BLaER1 (cell line): ENCODE measurements around the gene ACY1.

Source experiments
- H3K27ac ChIP-seq: shearing (Covaris generic); formaldehyde crosslinking; 2 replicates; pipeline ENCODE4 v1.8.1; 2022
- H3K27me3 ChIP-seq: shearing (Covaris generic); formaldehyde crosslinking; 2 replicates; pipeline ENCODE4 v1.8.1; 2022
- H3K36me3 ChIP-seq: shearing (Covaris generic); formaldehyde crosslinking; 2 replicates; pipeline ENCODE4 v1.8.1; 2022
- H3K4me1 ChIP-seq: shearing (Covaris generic); formaldehyde crosslinking; 2 replicates; pipeline ENCODE4 v1.8.1; 2022
- H3K4me2 ChIP-seq: shearing (Covaris generic); formaldehyde crosslinking; 2 replicates; pipeline ENCODE4 v1.8.1; 2022
- H3K4me3 ChIP-seq: shearing (Covaris generic); formaldehyde crosslinking; 2 replicates; pipeline ENCODE4 v1.8.1; 2022
- H3K9ac ChIP-seq: shearing (Covaris generic); formaldehyde crosslinking; 2 replicates; pipeline ENCODE4 v1.8.1; 2022
- H3K9me3 ChIP-seq: shearing (Covaris generic); formaldehyde crosslinking; 2 replicates; pipeline ENCODE4 v1.8.1; 2022
- H4K20me1 ChIP-seq: shearing (Covaris generic); formaldehyde crosslinking; 2 replicates; pipeline ENCODE4 v1.8.1; 2022
- Cebpa-rat ChIP-seq: shearing (Covaris generic); IDR thresholded peaks from 2 replicates; pipeline ENCODE4 v1.8.1; 2022

Gene ACY1

GRCh38 chr3:51982838-51983577, at the start of gene ACY1:
TSS of gene ACY1 (plus strand) at chr3:51983535. CDS start at chr3:51984065, 530 bp downstream.
- Histone ChIP-seq H3K27ac (peak within 1 kb of the TSS; percentile 88), H3K9ac (peak within 1 kb of the TSS; percentile 84), H3K27me3 (no peaks in the 10 kb centered on the region), H3K9me3 (no peaks in the 10 kb centered on the region), H3K4me1 (peaks cover 44% of the 10 kb centered on the region), H3K36me3 (peaks cover 16% of the 10 kb centered on the region), H3K4me2 (peak within 1 kb of the TSS; percentile 95), H4K20me1 (peaks cover 4% of the 10 kb centered on the region; the same call in 1 of the 2 replicates), H3K4me3 (peak within 1 kb of the TSS; percentile 72)
- TF ChIP-seq Cebpa-rat, result no peak

GRCh38 chr3:51934139-51934850, 49.0 kb upstream of the ACY1 start:
- no peak overlapping the region for H3K4me3 ChIP-seq
- no peak overlapping the region for H3K27ac ChIP-seq
- peaks cover 86% of the 10 kb centered on the region for H3K36me3 ChIP-seq
- no peak overlapping the region for H3K4me2 ChIP-seq
- no peak overlapping the region for H3K9ac ChIP-seq
- TF ChIP-seq Cebpa-rat, result no peak
- no peaks in the 10 kb centered on the region for H3K27me3 ChIP-seq
- H3K9me3 ChIP-seq, result no peaks in the 10 kb centered on the region
- H3K4me1 ChIP-seq, result peaks cover 9% of the 10 kb centered on the region
- H4K20me1 ChIP-seq, result peaks cover 73% of the 10 kb centered on the region

- TF ChIP-seq Cebpa-rat, result no peak
- H3K9me3 ChIP-seq, result no peaks in the 10 kb centered on the region
- no peak overlapping the region for H3K4me2 ChIP-seq
- no peaks in the 10 kb centered on the region for H3K27me3 ChIP-seq
- peaks cover 73% of the 10 kb centered on the region for H4K20me1 ChIP-seq
- H3K4me3 ChIP-seq, result no peak overlapping the region
- H3K36me3 ChIP-seq, result peaks cover 88% of the 10 kb centered on the region
- H3K27ac ChIP-seq, result no peak overlapping the region
- no peak overlapping the region for H3K9ac ChIP-seq
- H3K4me1 ChIP-seq, result peaks cover 19% of the 10 kb centered on the region
Measured at GRCh38 chr3:51934991-51935885, 48.1 kb upstream of the ACY1 start.

GRCh38 chr3:51935886-51936755, 47.2 kb upstream of the ACY1 start:
- Histone ChIP-seq H3K27me3 (no peaks in the 10 kb centered on the region), H3K4me1 (peaks cover 28% of the 10 kb centered on the region), H3K4me2 (no peak overlapping the region), H3K36me3 (peaks cover 80% of the 10 kb centered on the region), H3K4me3 (no peak overlapping the region), H4K20me1 (peaks cover 75% of the 10 kb centered on the region), H3K9ac (no peak overlapping the region), H3K9me3 (no peaks in the 10 kb centered on the region), H3K27ac (no peak overlapping the region)
- no peak for TF ChIP-seq Cebpa-rat

GRCh38 chr3:51937014-51937413, 46.3 kb upstream of the ACY1 start:
- TF ChIP-seq Cebpa-rat, result no peak
- H3K36me3 ChIP-seq, result peaks cover 72% of the 10 kb centered on the region

GRCh38 chr3:51937611-51938450, 45.5 kb upstream of the ACY1 start:
- Histone ChIP-seq H3K4me3 (no peak overlapping the region), H3K36me3 (peaks cover 66% of the 10 kb centered on the region), H4K20me1 (peaks cover 66% of the 10 kb centered on the region), H3K9ac (no peak overlapping the region), H3K4me1 (peaks cover 38% of the 10 kb centered on the region), H3K9me3 (no peaks in the 10 kb centered on the region), H3K27me3 (no peaks in the 10 kb centered on the region), H3K27ac (no peak overlapping the region), H3K4me2 (no peak overlapping the region)
- no peak for TF ChIP-seq Cebpa-rat

More at GRCh38 chr3:51937014-51937413, 46.3 kb upstream of the ACY1 start:
- Histone ChIP-seq H4K20me1 (peaks cover 66% of the 10 kb centered on the region), H3K9me3 (no peaks in the 10 kb centered on the region), H3K4me1 (peaks cover 30% of the 10 kb centered on the region), H3K9ac (no peak overlapping the region), H3K27ac (no peak overlapping the region), H3K27me3 (no peaks in the 10 kb centered on the region), H3K4me2 (no peak overlapping the region), H3K4me3 (no peak overlapping the region)

GRCh38 chr3:51938780-51939425, 44.4 kb upstream of the ACY1 start:
- peak overlapping the region; percentile 38; the same call in 1 of the 2 replicates for H3K9ac ChIP-seq
- peaks cover 48% of the 10 kb centered on the region for H3K4me1 ChIP-seq
- TF ChIP-seq Cebpa-rat, result no peak
- H3K4me3 ChIP-seq, result no peak overlapping the region
- 0 out of 2 replicates have a peak overlapping the region, but pooled peaks have one; percentile 7 for H3K4me2 ChIP-seq
- H4K20me1 ChIP-seq, result peaks cover 60% of the 10 kb centered on the region
- H3K36me3 ChIP-seq, result peaks cover 56% of the 10 kb centered on the region
- H3K27ac ChIP-seq, result no peak overlapping the region
- H3K9me3 ChIP-seq, result no peaks in the 10 kb centered on the region
- H3K27me3 ChIP-seq, result no peaks in the 10 kb centered on the region
